GM21528 (cell line): ENCODE measurements around the gene OR1F1.

Source experiments
- ATAC-seq: cut with Tn5 transposase; IDR thresholded peaks from one replicate; pipeline ENCODE4 v1.9.1; 2021; ENCODE audit warnings: mild to moderate bottlenecking, moderate library complexity; ENCODE audit not compliant: unreplicated experiment, low FRiP score

Gene OR1F1

DNA sequence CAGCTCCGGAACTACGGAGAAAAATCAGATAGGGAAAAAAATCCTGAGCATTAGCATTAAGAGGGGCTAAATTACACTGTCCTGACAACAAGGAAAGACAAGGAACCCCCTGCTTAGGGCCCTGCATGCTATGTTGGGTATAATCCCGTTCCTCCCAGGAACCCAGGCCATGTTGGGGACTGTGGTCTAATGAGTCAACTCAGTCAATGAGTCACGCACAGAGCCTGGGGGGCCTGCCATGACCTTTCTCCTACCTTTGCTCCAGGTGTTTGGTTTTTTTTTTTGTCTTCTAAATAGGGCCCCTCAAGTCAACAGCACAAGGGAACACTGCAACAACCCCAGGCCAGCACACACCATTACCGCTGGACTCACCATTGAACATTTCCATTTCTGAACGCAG, 55.9 kb downstream of the OR1F1 start:
- ATAC-seq: no peak

DNA sequence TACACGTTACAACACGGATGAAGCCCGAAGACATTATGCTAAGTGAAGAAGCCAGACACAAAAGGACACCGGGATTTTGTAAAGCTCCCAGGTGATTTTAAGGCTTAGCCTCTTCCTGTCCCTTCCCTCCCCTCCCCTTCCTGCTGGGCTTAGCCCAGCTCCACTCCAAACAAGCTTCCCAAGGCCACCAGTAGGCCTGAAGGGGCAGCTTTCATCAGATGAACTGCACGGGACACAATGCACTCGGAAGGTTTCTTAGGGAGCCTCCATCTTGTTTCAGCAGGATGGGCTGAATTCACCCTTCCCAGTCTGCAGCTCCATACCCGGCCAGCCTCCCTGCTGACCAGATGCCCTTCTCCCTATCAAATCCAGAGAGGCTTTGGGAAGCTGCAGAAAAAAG, 58.0 kb downstream of the OR1F1 start:
- ATAC-seq: no peak

DNA sequence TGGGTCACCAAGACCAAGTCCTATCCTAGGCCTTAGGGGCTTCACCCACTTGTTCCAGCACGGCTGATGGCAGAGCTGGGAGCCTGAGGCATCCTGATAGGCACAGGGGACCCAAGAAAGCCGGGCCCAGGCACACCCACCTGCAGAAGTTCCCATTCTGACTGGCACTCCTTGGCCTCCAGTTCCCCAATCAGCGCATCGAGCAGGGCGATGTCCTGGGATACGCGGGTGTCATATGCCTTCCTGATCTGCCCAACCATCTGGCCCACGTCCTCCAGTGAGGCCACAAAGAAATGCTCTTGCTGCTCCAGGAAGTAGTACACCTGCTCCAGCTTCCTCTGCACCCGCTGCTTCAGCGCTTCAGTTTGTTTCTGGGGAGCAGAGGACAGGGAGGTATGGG, 58.9 kb downstream of the OR1F1 start:
- ATAC-seq: no peak

DNA sequence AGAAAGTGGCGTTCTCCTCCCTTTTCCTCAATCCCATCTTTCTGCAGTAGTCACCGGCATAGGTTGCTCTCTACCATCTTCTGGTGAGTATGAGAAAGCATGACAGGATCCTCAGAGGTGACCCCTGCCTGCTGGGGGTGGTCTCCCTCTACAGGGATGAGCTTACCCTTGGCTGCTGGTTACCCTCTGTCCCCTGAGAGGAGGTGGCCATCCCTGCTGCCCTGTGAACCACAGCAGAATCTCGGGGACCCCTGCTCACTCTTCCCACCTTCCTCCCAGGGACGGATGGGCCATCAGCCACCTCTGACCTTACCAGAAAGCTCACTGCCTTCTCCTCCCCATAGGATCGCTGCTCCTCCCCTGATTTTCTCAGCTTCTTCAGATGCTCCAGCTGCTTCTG, 60.6 kb downstream of the OR1F1 start:
- no peak for ATAC-seq

DNA sequence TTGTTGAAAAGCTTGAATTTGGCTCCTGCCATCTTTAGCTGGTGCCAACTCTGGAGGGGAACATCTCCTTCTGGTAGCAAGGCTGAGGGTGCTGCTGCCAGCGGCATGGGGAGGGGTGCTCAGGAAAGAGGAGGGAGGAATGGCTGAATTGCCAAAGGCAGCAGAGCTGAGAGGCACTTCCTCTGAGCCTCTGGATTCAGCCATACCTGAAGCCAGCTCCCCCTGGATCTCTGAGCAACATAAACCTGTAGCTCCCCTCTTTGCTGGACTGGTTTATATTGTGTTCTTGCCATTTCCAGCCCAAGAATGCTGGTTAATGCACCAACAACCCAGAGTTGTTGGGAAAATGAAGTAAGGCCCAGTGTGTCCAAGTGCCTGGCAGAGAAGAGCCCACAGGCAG, 61.0 kb downstream of the OR1F1 start:
- ATAC-seq: no peak

DNA sequence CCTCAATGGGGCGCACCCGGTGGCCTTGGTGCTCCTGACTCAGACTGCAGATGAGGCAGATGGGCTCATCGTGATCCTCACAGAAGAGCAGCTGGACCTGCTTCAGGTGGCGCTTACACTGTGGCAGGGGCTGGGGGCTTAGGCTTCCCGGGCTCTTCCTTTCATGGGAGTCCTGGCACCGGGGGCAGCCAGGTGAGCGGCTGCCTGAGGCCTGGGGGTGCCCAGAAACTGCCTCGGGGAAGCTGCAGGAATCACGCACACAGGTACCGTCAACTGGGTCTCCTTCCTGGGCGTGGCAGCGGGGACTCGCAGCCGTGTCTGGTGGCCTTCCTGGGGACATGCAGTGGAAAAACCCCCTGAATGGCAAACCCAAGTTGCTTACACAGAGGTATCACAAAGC, 61.4 kb downstream of the OR1F1 start:
- ATAC-seq: no peak

DNA sequence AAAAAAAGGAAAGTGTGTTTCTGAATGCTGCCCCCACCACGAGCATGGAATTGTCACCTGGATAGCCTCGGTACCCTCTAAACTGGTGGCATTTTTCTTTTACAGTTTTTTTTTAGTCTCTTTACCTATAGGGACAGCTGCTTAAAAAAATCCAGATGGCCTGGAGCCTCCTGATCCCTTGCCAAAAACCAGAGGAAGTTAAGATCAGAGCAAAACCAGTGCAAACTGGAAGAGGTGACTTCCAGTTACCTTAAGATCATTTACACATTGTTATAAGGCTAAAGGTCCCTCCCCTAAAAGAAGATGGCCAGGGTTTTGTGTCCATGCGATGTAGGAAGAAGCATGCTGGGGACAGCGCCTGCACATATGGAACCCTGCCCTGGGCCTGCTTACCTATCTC, 65.0 kb downstream of the OR1F1 start:
- no peak for ATAC-seq

DNA sequence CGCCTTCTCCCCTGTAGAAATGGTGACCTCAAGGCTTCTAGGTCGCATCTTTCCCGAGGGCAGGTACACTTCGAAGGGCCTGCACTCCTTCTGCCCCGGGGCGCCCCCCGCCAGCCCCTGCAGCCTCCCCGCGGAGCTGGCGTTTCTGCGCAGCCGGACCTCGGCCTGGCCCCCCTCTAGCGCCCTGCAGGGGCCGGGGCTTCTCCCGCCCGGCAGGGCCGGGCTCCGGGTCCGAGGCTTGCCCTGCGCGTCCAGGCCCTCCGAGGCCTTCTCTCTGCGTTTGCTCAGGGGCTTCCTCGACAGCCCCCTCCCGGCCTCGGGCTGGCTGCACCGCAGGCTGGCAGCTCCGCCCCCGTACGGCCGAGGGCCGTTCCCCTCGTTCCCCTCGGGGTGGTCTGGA, 66.3 kb downstream of the OR1F1 start:
- no peak for ATAC-seq
